ENCODE results near the gene DCAF7. TPM values are rescaled to one million over a fixed set of nuclear protein-coding genes. Genes with fewer than 3 reads are reported as not detected.

Gene DCAF7
- total RNA-seq, 2 donors from 2014 or later: 29.2 to 29.5 TPM

GRCh38 chr17:63525190-63525946 is 24.9 kb upstream of the DCAF7 start:
- H3K27ac ChIP-seq: no peak overlapping the region
- DNase-seq (ENCODE audit: low spot score) (no peak), ATAC-seq (ENCODE audit: insufficient number of reproducible peaks, low FRiP score, low read depth) (no peak)
- H3K27me3 ChIP-seq (replicated peaks; ENCODE audit: insufficient read depth): no peaks in the 10 kb centered on the region
- no peak for TF ChIP-seq CTCF (IDR thresholded peaks at IDR 0.05)
- no peak overlapping the region for H3K4me3 ChIP-seq
- no peaks in the 10 kb centered on the region for H3K9me3 ChIP-seq
- H3K4me1 ChIP-seq (ENCODE audit: control insufficient read depth in 1 of 2, low read depth in 2 of 2): no peaks in the 10 kb centered on the region
- no peaks in the 10 kb centered on the region for H3K36me3 ChIP-seq

- Histone ChIP-seq H3K27me3 (replicated peaks; ENCODE audit: insufficient read depth) (no peaks in the 10 kb centered on the region), H3K4me3 (no peak overlapping the region), H3K36me3 (no peaks in the 10 kb centered on the region), H3K27ac (no peak overlapping the region), H3K4me1 (ENCODE audit: control insufficient read depth in 1 of 2, low read depth in 2 of 2) (no peaks in the 10 kb centered on the region), H3K9me3 (no peaks in the 10 kb centered on the region)
- no peak for TF ChIP-seq CTCF (IDR thresholded peaks at IDR 0.05)
- no peak for DNase-seq (ENCODE audit: low spot score)
- ATAC-seq (ENCODE audit: insufficient number of reproducible peaks, low FRiP score, low read depth): no peak
Measured at GRCh38 chr17:63526861-63527260, 23.4 kb upstream of the DCAF7 start.

- TF ChIP-seq CTCF (IDR thresholded peaks at IDR 0.05): no peak
- H3K36me3 ChIP-seq: no peaks in the 10 kb centered on the region
- no peaks in the 10 kb centered on the region for H3K27me3 ChIP-seq (replicated peaks; ENCODE audit: insufficient read depth)
- no peaks in the 10 kb centered on the region for H3K9me3 ChIP-seq
- H3K4me1 ChIP-seq (ENCODE audit: control insufficient read depth in 1 of 2, low read depth in 2 of 2): no peaks in the 10 kb centered on the region
- ATAC-seq (ENCODE audit: insufficient number of reproducible peaks, low FRiP score, low read depth) (no peak), DNase-seq (ENCODE audit: low spot score) (no peak)
- H3K27ac ChIP-seq: no peak overlapping the region
- no peak overlapping the region for H3K4me3 ChIP-seq
Measured at GRCh38 chr17:63528183-63528582, 22.1 kb upstream of the DCAF7 start.

- ATAC-seq (ENCODE audit: insufficient number of reproducible peaks, low FRiP score, low read depth) (no peak), DNase-seq (ENCODE audit: low spot score) (no peak)
- H3K36me3 ChIP-seq: no peaks in the 10 kb centered on the region
- H3K4me3 ChIP-seq: no peak overlapping the region
- H3K9me3 ChIP-seq: no peaks in the 10 kb centered on the region
- no peaks in the 10 kb centered on the region for H3K4me1 ChIP-seq (ENCODE audit: control insufficient read depth in 1 of 2, low read depth in 2 of 2)
- no peaks in the 10 kb centered on the region for H3K27me3 ChIP-seq (replicated peaks; ENCODE audit: insufficient read depth)
- H3K27ac ChIP-seq: no peak overlapping the region
- no peak for TF ChIP-seq CTCF (IDR thresholded peaks at IDR 0.05)
Measured at GRCh38 chr17:63529711-63530556, 20.3 kb upstream of the DCAF7 start.

GRCh38 chr17:63530557-63531021 is 19.7 kb upstream of the DCAF7 start:
- no peak for DNase-seq (ENCODE audit: low spot score)
- Histone ChIP-seq H3K27ac (no peak overlapping the region), H3K4me3 (no peak overlapping the region), H3K27me3 (replicated peaks; ENCODE audit: insufficient read depth) (no peaks in the 10 kb centered on the region), H3K9me3 (no peaks in the 10 kb centered on the region), H3K4me1 (ENCODE audit: control insufficient read depth in 1 of 2, low read depth in 2 of 2) (no peaks in the 10 kb centered on the region), H3K36me3 (no peaks in the 10 kb centered on the region)
- no peak for TF ChIP-seq CTCF (IDR thresholded peaks at IDR 0.05)
- no peak for ATAC-seq (ENCODE audit: insufficient number of reproducible peaks, low FRiP score, low read depth)
